Measurements from ENCODE around the gene FN3KRP. TPM values are rescaled to one million over a fixed set of nuclear protein-coding genes. Genes with fewer than 3 reads are reported as not detected.

FN3KRP gene
- total and polyA plus RNA-seq, 2 of the 13 experiments (the other 11 are each of a cell fraction or from before 2014, with no cell fraction given): 22.4 to 28.2 TPM

DNA sequence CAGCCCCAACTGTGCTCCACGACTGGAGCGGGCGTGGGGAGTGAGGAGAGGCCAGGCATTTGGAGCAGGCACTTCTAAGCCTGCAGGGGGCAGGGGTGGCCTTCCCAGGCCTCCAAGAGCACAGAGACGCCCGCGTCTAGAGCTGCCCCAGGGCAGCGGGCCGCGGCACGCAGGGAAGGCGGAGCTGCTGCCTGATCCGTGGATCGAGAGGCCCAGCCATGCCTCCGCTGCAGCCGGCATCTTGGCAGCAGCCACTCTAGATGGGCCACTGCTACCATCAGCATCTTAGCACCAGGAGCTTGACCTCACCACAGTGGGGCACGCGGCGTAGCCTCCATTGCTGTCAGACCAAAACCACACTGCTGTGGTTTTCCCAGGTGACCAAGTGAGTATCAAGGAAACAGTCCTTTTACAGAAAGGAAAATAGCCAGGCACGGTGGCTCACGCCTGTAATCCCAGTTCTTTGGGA, 47.8 kb upstream of the FN3KRP start (continued):
- TF ChIP-seq ZNF556 (CRISPR knock-in tag; IDR thresholded peaks at IDR 0.05; ENCODE audit: borderline replicate concordance): peak; percentile 75; the same call in 1 of the 2 replicates
- no peak for TF ChIP-seq ZNF777 (CRISPR knock-in tag; IDR thresholded peaks at IDR 0.05)
- TF ChIP-seq ZNF761 (CRISPR knock-in tag; conservative IDR thresholded peaks at IDR 0.05): no peak
- no peak for TF ChIP-seq ZNF615 (CRISPR knock-in tag; IDR thresholded peaks at IDR 0.05; ENCODE audit: borderline replicate concordance)
- TF ChIP-seq ZNF598 (CRISPR knock-in tag; IDR thresholded peaks at IDR 0.05; ENCODE audit: borderline replicate concordance): peak; percentile 96; the same call in 1 of the 2 replicates
- TF ChIP-seq ZNF749 (CRISPR knock-in tag; IDR thresholded peaks at IDR 0.05; ENCODE audit: borderline replicate concordance): no peak
- no peak for TF ChIP-seq WIZ (CRISPR knock-in tag; IDR thresholded peaks at IDR 0.05)
- TF ChIP-seq IRF2 (CRISPR knock-in tag; IDR thresholded peaks at IDR 0.05): peak; percentile 43; the same call in 1 of the 2 replicates
- TF ChIP-seq PHF21A (CRISPR knock-in tag; IDR thresholded peaks at IDR 0.05): peak; percentile 72
- TF ChIP-seq, protein P1, sequence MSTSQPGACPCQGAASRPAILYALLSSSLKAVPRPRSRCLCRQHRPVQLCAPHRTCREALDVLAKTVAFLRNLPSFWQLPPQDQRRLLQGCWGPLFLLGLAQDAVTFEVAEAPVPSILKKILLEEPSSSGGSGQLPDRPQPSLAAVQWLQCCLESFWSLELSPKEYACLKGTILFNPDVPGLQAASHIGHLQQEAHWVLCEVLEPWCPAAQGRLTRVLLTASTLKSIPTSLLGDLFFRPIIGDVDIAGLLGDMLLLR (CRISPR knock-in tag; IDR thresholded peaks at IDR 0.05): 0 out of 2 replicates have a peak, but pooled peaks have one; percentile 56
- TF ChIP-seq ZNF33B (CRISPR knock-in tag; IDR thresholded peaks at IDR 0.05): peak; percentile 83; the same call in 1 of the 2 replicates
- peak; percentile 71 for TF ChIP-seq GATAD1 (CRISPR knock-in tag; IDR thresholded peaks at IDR 0.05)
- TF ChIP-seq HNRNPLL (IDR thresholded peaks at IDR 0.05; ENCODE audit: low read depth, low read length, poor library complexity, severe bottlenecking): peak; percentile 64
- TF ChIP-seq, protein P2, sequence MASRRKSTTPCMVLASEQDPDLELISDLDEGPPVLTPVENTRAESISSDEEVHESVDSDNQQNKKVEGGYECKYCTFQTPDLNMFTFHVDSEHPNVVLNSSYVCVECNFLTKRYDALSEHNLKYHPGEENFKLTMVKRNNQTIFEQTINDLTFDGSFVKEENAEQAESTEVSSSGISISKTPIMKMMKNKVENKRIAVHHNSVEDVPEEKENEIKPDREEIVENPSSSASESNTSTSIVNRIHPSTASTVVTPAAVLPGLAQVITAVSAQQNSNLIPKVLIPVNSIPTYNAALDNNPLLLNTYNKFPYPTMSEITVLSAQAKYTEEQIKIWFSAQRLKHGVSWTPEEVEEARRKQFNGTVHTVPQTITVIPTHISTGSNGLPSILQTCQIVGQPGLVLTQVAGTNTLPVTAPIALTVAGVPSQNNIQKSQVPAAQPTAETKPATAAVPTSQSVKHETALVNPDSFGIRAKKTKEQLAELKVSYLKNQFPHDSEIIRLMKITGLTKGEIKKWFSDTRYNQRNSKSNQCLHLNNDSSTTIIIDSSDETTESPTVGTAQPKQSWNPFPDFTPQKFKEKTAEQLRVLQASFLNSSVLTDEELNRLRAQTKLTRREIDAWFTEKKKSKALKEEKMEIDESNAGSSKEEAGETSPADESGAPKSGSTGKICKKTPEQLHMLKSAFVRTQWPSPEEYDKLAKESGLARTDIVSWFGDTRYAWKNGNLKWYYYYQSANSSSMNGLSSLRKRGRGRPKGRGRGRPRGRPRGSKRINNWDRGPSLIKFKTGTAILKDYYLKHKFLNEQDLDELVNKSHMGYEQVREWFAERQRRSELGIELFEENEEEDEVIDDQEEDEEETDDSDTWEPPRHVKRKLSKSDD (CRISPR knock-in tag; IDR thresholded peaks at IDR 0.05; ENCODE audit: low read depth): 0 out of 2 replicates have a peak, but pooled peaks have one; percentile 73
- TF ChIP-seq ATF7-NPFF (CRISPR knock-in tag; IDR thresholded peaks at IDR 0.05; ENCODE audit: low read depth): no peak
- peak; percentile 32 for TF ChIP-seq CBX1 (IDR thresholded peaks at IDR 0.05; ENCODE audit: low read depth)
- peak; percentile 44; the same call in 1 of the 2 replicates for TF ChIP-seq SALL1 (CRISPR knock-in tag; IDR thresholded peaks at IDR 0.05)
- TF ChIP-seq ZNF563 (CRISPR knock-in tag; IDR thresholded peaks at IDR 0.05): no peak
- TF ChIP-seq, protein P3, sequence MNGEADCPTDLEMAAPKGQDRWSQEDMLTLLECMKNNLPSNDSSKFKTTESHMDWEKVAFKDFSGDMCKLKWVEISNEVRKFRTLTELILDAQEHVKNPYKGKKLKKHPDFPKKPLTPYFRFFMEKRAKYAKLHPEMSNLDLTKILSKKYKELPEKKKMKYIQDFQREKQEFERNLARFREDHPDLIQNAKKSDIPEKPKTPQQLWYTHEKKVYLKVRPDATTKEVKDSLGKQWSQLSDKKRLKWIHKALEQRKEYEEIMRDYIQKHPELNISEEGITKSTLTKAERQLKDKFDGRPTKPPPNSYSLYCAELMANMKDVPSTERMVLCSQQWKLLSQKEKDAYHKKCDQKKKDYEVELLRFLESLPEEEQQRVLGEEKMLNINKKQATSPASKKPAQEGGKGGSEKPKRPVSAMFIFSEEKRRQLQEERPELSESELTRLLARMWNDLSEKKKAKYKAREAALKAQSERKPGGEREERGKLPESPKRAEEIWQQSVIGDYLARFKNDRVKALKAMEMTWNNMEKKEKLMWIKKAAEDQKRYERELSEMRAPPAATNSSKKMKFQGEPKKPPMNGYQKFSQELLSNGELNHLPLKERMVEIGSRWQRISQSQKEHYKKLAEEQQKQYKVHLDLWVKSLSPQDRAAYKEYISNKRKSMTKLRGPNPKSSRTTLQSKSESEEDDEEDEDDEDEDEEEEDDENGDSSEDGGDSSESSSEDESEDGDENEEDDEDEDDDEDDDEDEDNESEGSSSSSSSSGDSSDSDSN (CRISPR knock-in tag; IDR thresholded peaks at IDR 0.05): peak; percentile 78
- TF ChIP-seq MAFF (IDR thresholded peaks at IDR 0.05; ENCODE audit: low read depth, low read length): no peak
- TF ChIP-seq ZNF274 (CRISPR knock-in tag; IDR thresholded peaks at IDR 0.05): peak; percentile 77
- TF ChIP-seq ZNF460 (CRISPR knock-in tag; IDR thresholded peaks at IDR 0.05; ENCODE audit: borderline replicate concordance): no peak
- no peak for TF ChIP-seq ZBTB8A (CRISPR knock-in tag; IDR thresholded peaks at IDR 0.05; ENCODE audit: borderline replicate concordance, low read depth)
